Neural progenitor cell (in vitro differentiated cells): ENCODE results near the gene MYO1A. TPM values are rescaled to one million over a fixed set of nuclear protein-coding genes. Genes with fewer than 3 reads are reported as not detected.

Source experiments
- DNase-seq: peaks from one replicate; pipeline ENCODE4 v3.0.0-alpha.2; 2016; ENCODE audit warnings: low spot score
- H2AFZ ChIP-seq: fragments of 200-600 bp; sonication (generic); replicated peaks from 2 replicates; pipeline ENCODE4 v1.6.1; 2016; ENCODE audit warnings: antibody characterized with exemption
- H3F3A ChIP-seq: fragments of 200-600 bp; sonication (generic); 2 replicates; pipeline ENCODE4 v1.6.1; 2016; ENCODE audit warnings: antibody characterized with exemption, low read depth
- H3K27ac ChIP-seq: fragments of 200-600 bp; sonication (generic); 2 replicates; pipeline ENCODE4 v1.5.1; 2016; ENCODE audit warnings: mild to moderate bottlenecking
- H3K27me3 ChIP-seq: fragments of 200-600 bp; sonication (generic); 2 replicates; pipeline ENCODE4 v1.6.1; 2016; ENCODE audit warnings: mild to moderate bottlenecking, moderate library complexity
- H3K36me3 ChIP-seq: fragments of 200-600 bp; sonication (generic); 2 replicates; pipeline ENCODE4 v1.5.1; 2016
- H3K4me1 ChIP-seq: fragments of 200-600 bp; sonication (generic); 2 replicates; pipeline ENCODE4 v1.6.1; 2016; ENCODE audit warnings: mixed run types
- H3K4me2 ChIP-seq: fragments of 200-600 bp; sonication (generic); 2 replicates; pipeline ENCODE4 v1.6.1; 2016
- H3K4me3 ChIP-seq: fragments of 200-600 bp; sonication (generic); 2 replicates; pipeline ENCODE4 v1.5.1; 2016
- H3K79me2 ChIP-seq: fragments of 200-600 bp; sonication (generic); 2 replicates; pipeline ENCODE4 v1.6.1; 2016; ENCODE audit warnings: low read depth
- H3K9ac ChIP-seq: fragments of 200-600 bp; sonication (generic); 2 replicates; pipeline ENCODE4 v1.6.1; 2016
- H3K9me3 ChIP-seq: fragments of 200-600 bp; sonication (generic); 2 replicates; pipeline ENCODE4 v1.5.1; 2016; ENCODE audit warnings: low read depth
- H4K20me1 ChIP-seq: fragments of 200-600 bp; sonication (generic); 2 replicates; pipeline ENCODE4 v1.6.1; 2016; ENCODE audit warnings: low read depth
- H3K27ac Mint-ChIP-seq: 3 replicates; pipeline ENCODE4 v1.8.0; 2021; ENCODE audit warnings: mixed read lengths
- H3K27me3 Mint-ChIP-seq: 2 replicates; pipeline ENCODE4 v1.8.0; 2022; ENCODE audit warnings: low read depth, mild to moderate bottlenecking, inconsistent platforms, moderate library complexity, mixed read lengths; ENCODE audit not compliant: insufficient read depth
- H3K36me3 Mint-ChIP-seq: 3 replicates; pipeline ENCODE4 v1.8.0; 2021; ENCODE audit warnings: mixed read lengths
- H3K4me1 Mint-ChIP-seq: 3 replicates; pipeline ENCODE4 v1.8.0; 2021; ENCODE audit warnings: mixed read lengths
- H3K4me3 Mint-ChIP-seq: 3 replicates; pipeline ENCODE4 v1.8.0; 2021; ENCODE audit warnings: mild to moderate bottlenecking, moderate library complexity, mixed read lengths
- H3K9me3 Mint-ChIP-seq: 3 replicates; pipeline ENCODE4 v1.8.0; 2020; ENCODE audit warnings: mixed read lengths
- CTCF ChIP-seq: fragments of 200-600 bp; sonication (generic); IDR thresholded peaks from 2 replicates; pipeline ENCODE4 v1.5.1; 2017; ENCODE audit warnings: antibody characterized with exemption, mild to moderate bottlenecking
- EZH2 ChIP-seq: fragments of 200-600 bp; sonication (generic); IDR thresholded peaks from 2 replicates; pipeline ENCODE4 v1.6.1; 2017; ENCODE audit warnings: antibody characterized with exemption, mild to moderate bottlenecking, moderate library complexity
- EZH2phosphoT487 ChIP-seq: fragments of 200-600 bp; sonication (generic); IDR thresholded peaks from 2 replicates; pipeline ENCODE4 v1.6.1; 2017; ENCODE audit warnings: antibody characterized with exemption
- total RNA-seq: library from RNA; depleted of rRNA; stranded (reverse); fragments of >200 nt; gene quantifications from 2 replicates; pipeline ENCODE4 v1.2.3, GENCODE V29; 2015; ENCODE audit warnings: low replicate concordance

MYO1A gene
- total RNA-seq, 1 donor from 2014 or later: not detected

GRCh38 chr12:57097554-57097835 is 47.6 kb upstream of the MYO1A start:
- Mint-ChIP-seq H3K4me3 (no peak overlapping the region), H3K9me3 (no peaks in the 10 kb centered on the region), H3K4me1 (peaks cover 42% of the 10 kb centered on the region), H3K27me3 (peaks cover 7% of the 10 kb centered on the region), H3K27ac (no peak overlapping the region), H3K36me3 (peaks cover 22% of the 10 kb centered on the region)
- no peak overlapping the region for H3K4me3 ChIP-seq
- no peaks in the 10 kb centered on the region for H3K9me3 ChIP-seq
- DNase-seq: no peak
- no peak overlapping the region for H2AFZ ChIP-seq
- no peak overlapping the region for H3K9ac ChIP-seq
- peaks cover 9% of the 10 kb centered on the region for H4K20me1 ChIP-seq
- H3K27me3 ChIP-seq: no peaks in the 10 kb centered on the region
- H3K4me2 ChIP-seq: no peak overlapping the region
- peaks cover 10% of the 10 kb centered on the region for H3K4me1 ChIP-seq
- no peak overlapping the region for H3K27ac ChIP-seq
- H3K79me2 ChIP-seq: no peaks in the 10 kb centered on the region
- peaks cover 11% of the 10 kb centered on the region for H3F3A ChIP-seq
- TF ChIP-seq CTCF: no peak
- no peak for TF ChIP-seq EZH2
- no peak for TF ChIP-seq EZH2phosphoT487
- H3K36me3 ChIP-seq: no peaks in the 10 kb centered on the region

- peaks cover 23% of the 10 kb centered on the region for H3K36me3 Mint-ChIP-seq
- H2AFZ ChIP-seq: no peak overlapping the region
- peaks cover 7% of the 10 kb centered on the region for H3K27me3 Mint-ChIP-seq
- H3K4me1 Mint-ChIP-seq: peaks cover 42% of the 10 kb centered on the region
- no peak overlapping the region for H3K4me3 Mint-ChIP-seq
- H3F3A ChIP-seq: peaks cover 11% of the 10 kb centered on the region
- peaks cover 14% of the 10 kb centered on the region for H4K20me1 ChIP-seq
- TF ChIP-seq CTCF (no peak), EZH2phosphoT487 (no peak), EZH2 (no peak)
- H3K4me2 ChIP-seq: no peak overlapping the region
- H3K36me3 ChIP-seq: no peaks in the 10 kb centered on the region
- H3K79me2 ChIP-seq: no peaks in the 10 kb centered on the region
- no peak overlapping the region for H3K27ac ChIP-seq
- H3K9me3 Mint-ChIP-seq: no peaks in the 10 kb centered on the region
- H3K4me1 ChIP-seq: peaks cover 10% of the 10 kb centered on the region
- H3K27me3 ChIP-seq: no peaks in the 10 kb centered on the region
- H3K27ac Mint-ChIP-seq: peak overlapping the region; percentile 84
- DNase-seq: no peak
- H3K9me3 ChIP-seq: no peaks in the 10 kb centered on the region
- no peak overlapping the region for H3K9ac ChIP-seq
- H3K4me3 ChIP-seq: no peak overlapping the region
These were observed 47.0 kb upstream of the MYO1A start for GRCh38 chr12:57096748-57097553.

DNA sequence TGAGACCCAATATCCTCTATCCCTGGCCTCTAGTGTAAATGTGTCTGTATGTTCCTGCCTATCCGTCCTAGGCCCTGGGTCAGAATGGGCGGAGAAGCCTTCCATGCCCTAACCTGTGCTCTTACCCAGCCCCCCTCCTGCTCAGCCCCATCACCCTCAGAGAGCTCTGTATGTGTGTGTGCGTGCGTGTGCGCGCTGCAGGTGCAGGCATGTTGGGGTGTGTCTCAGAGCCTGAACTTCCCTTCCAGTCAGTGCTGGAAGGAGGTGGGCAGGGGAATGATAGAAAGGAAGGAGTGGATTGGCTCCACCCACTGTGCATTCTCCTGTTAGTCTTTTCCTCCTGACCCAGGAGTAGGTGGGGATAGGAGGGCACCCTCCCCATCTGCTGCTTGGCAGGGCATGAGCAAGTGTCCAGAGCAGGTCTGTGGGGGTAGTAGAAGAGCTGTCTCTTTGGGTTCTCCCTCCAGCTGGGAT is 46.2 kb upstream of the MYO1A start:
- Histone ChIP-seq H3K27ac (no peak overlapping the region), H3K4me2 (no peak overlapping the region), H3K27me3 (no peaks in the 10 kb centered on the region), H3F3A (peaks cover 11% of the 10 kb centered on the region), H3K4me3 (no peak overlapping the region), H3K9me3 (no peaks in the 10 kb centered on the region), H3K36me3 (no peaks in the 10 kb centered on the region), H3K9ac (no peak overlapping the region), H3K79me2 (peaks cover 7% of the 10 kb centered on the region), H4K20me1 (peaks cover 22% of the 10 kb centered on the region), H3K4me1 (peaks cover 10% of the 10 kb centered on the region), H2AFZ (no peak overlapping the region)
- Mint-ChIP-seq H3K4me3 (peak overlapping the region; percentile 20), H3K9me3 (no peaks in the 10 kb centered on the region), H3K27me3 (peaks cover 7% of the 10 kb centered on the region), H3K27ac (peak overlapping the region; percentile 87), H3K36me3 (peaks cover 27% of the 10 kb centered on the region), H3K4me1 (peaks cover 44% of the 10 kb centered on the region)
- TF ChIP-seq EZH2phosphoT487 (no peak), EZH2 (no peak), CTCF (no peak)
- DNase-seq: no peak
